ENCODE measurements around the gene SLC27A4.

The SLC27A4 gene

GRCh38 chr9:128339761-128340690 is at the start of gene SLC27A4 (continued):
- no peak for TF ChIP-seq ZNF768 (tag by site-specific recombination; IDR thresholded peaks at IDR 0.05)
- no peak for TF ChIP-seq EGR2 (tag by site-specific recombination; IDR thresholded peaks at IDR 0.05; ENCODE audit: low read depth)
- peak; percentile 50; the same call in 1 of the 2 replicates for TF ChIP-seq ZNF391 (tag by site-specific recombination; IDR thresholded peaks at IDR 0.05; ENCODE audit: borderline replicate concordance, low read depth)
- TF ChIP-seq ZNF514 (tag by site-specific recombination; IDR thresholded peaks at IDR 0.05) = no peak
- no peak for TF ChIP-seq IKZF3 (tag by site-specific recombination; IDR thresholded peaks at IDR 0.05)
- TF ChIP-seq ZNF155 (tag by site-specific recombination; IDR thresholded peaks at IDR 0.05) = no peak
- TF ChIP-seq ZBTB6 (tag by site-specific recombination; IDR thresholded peaks at IDR 0.05) = peak; percentile 38; the same call in 1 of the 2 replicates
- TF ChIP-seq ZNF280D (tag by site-specific recombination; IDR thresholded peaks at IDR 0.05) = no peak
- no peak for TF ChIP-seq ZNF266 (tag by site-specific recombination; IDR thresholded peaks at IDR 0.05; ENCODE audit: low read depth)
- TF ChIP-seq, protein P1, sequence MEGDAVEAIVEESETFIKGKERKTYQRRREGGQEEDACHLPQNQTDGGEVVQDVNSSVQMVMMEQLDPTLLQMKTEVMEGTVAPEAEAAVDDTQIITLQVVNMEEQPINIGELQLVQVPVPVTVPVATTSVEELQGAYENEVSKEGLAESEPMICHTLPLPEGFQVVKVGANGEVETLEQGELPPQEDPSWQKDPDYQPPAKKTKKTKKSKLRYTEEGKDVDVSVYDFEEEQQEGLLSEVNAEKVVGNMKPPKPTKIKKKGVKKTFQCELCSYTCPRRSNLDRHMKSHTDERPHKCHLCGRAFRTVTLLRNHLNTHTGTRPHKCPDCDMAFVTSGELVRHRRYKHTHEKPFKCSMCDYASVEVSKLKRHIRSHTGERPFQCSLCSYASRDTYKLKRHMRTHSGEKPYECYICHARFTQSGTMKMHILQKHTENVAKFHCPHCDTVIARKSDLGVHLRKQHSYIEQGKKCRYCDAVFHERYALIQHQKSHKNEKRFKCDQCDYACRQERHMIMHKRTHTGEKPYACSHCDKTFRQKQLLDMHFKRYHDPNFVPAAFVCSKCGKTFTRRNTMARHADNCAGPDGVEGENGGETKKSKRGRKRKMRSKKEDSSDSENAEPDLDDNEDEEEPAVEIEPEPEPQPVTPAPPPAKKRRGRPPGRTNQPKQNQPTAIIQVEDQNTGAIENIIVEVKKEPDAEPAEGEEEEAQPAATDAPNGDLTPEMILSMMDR (tag by site-specific recombination; IDR thresholded peaks at IDR 0.05) = no peak
- TF ChIP-seq ZNF148 (tag by site-specific recombination; IDR thresholded peaks at IDR 0.05; ENCODE audit: borderline replicate concordance) = no peak
- TF ChIP-seq, protein P2, sequence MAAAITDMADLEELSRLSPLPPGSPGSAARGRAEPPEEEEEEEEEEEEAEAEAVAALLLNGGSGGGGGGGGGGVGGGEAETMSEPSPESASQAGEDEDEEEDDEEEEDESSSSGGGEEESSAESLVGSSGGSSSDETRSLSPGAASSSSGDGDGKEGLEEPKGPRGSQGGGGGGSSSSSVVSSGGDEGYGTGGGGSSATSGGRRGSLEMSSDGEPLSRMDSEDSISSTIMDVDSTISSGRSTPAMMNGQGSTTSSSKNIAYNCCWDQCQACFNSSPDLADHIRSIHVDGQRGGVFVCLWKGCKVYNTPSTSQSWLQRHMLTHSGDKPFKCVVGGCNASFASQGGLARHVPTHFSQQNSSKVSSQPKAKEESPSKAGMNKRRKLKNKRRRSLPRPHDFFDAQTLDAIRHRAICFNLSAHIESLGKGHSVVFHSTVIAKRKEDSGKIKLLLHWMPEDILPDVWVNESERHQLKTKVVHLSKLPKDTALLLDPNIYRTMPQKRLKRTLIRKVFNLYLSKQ (tag by site-specific recombination; IDR thresholded peaks at IDR 0.05; ENCODE audit: borderline replicate concordance) = no peak
- no peak for TF ChIP-seq MEIS1 (CRISPR knock-in tag; IDR thresholded peaks at IDR 0.05; ENCODE audit: borderline replicate concordance)
- TF ChIP-seq ZNF629 (tag by site-specific recombination; IDR thresholded peaks at IDR 0.05) = peak; percentile 63
- TF ChIP-seq ZNF366 (tag by site-specific recombination; conservative IDR thresholded peaks at IDR 0.05) = no peak
- no peak for TF ChIP-seq ZNF37A (tag by site-specific recombination; IDR thresholded peaks at IDR 0.05)
- TF ChIP-seq, protein P3, sequence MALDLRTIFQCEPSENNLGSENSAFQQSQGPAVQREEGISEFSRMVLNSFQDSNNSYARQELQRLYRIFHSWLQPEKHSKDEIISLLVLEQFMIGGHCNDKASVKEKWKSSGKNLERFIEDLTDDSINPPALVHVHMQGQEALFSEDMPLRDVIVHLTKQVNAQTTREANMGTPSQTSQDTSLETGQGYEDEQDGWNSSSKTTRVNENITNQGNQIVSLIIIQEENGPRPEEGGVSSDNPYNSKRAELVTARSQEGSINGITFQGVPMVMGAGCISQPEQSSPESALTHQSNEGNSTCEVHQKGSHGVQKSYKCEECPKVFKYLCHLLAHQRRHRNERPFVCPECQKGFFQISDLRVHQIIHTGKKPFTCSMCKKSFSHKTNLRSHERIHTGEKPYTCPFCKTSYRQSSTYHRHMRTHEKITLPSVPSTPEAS (tag by site-specific recombination; IDR thresholded peaks at IDR 0.05) = no peak
- TF ChIP-seq ZNF664 (tag by site-specific recombination; IDR thresholded peaks at IDR 0.05) = no peak
- peak; percentile 83 for TF ChIP-seq ZNF335 (tag by site-specific recombination; conservative IDR thresholded peaks at IDR 0.05)
- no peak for TF ChIP-seq PRDM6 (tag by site-specific recombination; IDR thresholded peaks at IDR 0.05)
- TF ChIP-seq, protein P4, sequence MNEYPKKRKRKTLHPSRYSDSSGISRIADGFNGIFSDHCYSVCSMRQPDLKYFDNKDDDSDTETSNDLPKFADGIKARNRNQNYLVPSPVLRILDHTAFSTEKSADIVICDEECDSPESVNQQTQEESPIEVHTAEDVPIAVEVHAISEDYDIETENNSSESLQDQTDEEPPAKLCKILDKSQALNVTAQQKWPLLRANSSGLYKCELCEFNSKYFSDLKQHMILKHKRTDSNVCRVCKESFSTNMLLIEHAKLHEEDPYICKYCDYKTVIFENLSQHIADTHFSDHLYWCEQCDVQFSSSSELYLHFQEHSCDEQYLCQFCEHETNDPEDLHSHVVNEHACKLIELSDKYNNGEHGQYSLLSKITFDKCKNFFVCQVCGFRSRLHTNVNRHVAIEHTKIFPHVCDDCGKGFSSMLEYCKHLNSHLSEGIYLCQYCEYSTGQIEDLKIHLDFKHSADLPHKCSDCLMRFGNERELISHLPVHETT (tag by site-specific recombination; IDR thresholded peaks at IDR 0.05) = 0 out of 2 replicates have a peak, but pooled peaks have one; percentile 42
- TF ChIP-seq FEZF1 (tag by site-specific recombination; IDR thresholded peaks at IDR 0.05) = no peak
- peak; percentile 85 for TF ChIP-seq ZNF660 (tag by site-specific recombination; IDR thresholded peaks at IDR 0.05)
- TF ChIP-seq HOXC10 (CRISPR knock-in tag; IDR thresholded peaks at IDR 0.05) = 0 out of 2 replicates have a peak, but pooled peaks have one; percentile 1

All from HEK293 (cell line).